ENCODE measurements around the gene CDC14C.

CDC14C gene

DNA sequence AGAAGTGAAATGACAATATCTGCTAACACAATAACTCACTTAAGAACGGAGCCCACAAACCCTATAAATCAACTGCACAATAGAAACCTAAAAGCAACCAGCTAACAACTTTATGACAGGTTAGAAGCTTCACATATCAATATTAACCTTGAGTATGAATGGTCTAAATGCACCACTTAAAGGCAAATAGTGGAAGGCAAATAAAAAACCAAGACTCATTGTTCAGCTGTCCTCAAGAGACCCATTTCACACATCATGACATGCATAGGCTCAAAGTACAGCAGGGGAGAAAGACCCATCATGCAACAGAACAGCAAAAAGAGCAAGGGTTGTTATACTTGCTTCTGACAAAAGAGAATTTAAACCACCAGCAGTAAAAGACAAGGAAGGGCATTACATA, 46.8 kb downstream of the CDC14C start:
- no peak for DNase-seq (ENCODE audit: low read depth in 2 of 2)
- no peak overlapping the region for H3K4me3 ChIP-seq (replicated peaks in 1 of 2; ENCODE audit: low read depth in 2 of 2, low read length in 2 of 2)
- TF ChIP-seq, protein P1, sequence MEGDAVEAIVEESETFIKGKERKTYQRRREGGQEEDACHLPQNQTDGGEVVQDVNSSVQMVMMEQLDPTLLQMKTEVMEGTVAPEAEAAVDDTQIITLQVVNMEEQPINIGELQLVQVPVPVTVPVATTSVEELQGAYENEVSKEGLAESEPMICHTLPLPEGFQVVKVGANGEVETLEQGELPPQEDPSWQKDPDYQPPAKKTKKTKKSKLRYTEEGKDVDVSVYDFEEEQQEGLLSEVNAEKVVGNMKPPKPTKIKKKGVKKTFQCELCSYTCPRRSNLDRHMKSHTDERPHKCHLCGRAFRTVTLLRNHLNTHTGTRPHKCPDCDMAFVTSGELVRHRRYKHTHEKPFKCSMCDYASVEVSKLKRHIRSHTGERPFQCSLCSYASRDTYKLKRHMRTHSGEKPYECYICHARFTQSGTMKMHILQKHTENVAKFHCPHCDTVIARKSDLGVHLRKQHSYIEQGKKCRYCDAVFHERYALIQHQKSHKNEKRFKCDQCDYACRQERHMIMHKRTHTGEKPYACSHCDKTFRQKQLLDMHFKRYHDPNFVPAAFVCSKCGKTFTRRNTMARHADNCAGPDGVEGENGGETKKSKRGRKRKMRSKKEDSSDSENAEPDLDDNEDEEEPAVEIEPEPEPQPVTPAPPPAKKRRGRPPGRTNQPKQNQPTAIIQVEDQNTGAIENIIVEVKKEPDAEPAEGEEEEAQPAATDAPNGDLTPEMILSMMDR (IDR thresholded peaks at IDR 0.05; ENCODE audit: low read depth, low read length): no peak

DNA sequence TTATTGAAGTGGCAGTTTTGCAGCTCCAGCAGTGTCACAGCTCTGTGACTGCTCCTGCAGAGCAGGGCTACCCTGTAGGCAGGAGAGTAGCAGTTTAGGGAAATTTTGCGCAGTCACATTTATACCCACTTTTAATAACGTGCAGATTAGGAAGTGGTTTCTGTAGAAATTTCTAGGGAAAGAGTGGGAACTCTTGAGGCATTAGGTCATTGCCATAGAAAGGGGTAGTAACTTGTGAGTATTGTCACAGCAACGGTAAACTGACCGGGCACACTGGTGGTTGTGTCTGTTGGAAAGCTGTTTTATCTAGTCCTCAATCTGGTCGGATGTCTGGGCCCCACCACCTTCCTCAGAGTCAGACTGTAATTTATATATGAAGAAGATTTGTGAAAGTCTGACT, 51.9 kb downstream of the CDC14C start:
- H3K4me3 ChIP-seq (replicated peaks in 1 of 2; ENCODE audit: low read depth in 2 of 2, low read length in 2 of 2): no peak overlapping the region
- TF ChIP-seq, protein P1 (IDR thresholded peaks at IDR 0.05; ENCODE audit: low read depth, low read length): no peak
- no peak for DNase-seq (ENCODE audit: low read depth in 2 of 2)

GRCh38 chr7:48976850-48977249, 52.5 kb downstream of the CDC14C start:
- no peak overlapping the region for H3K4me3 ChIP-seq (replicated peaks in 1 of 2; ENCODE audit: low read depth in 2 of 2, low read length in 2 of 2)
- DNase-seq (ENCODE audit: low read depth in 2 of 2): no peak
- TF ChIP-seq, protein P1 (IDR thresholded peaks at IDR 0.05; ENCODE audit: low read depth, low read length): no peak

All from cardiac fibroblast (primary cell).